Neuronal stem cell (in vitro differentiated cells): ENCODE data around the gene RAB44.

Experiments used
- DNase-seq: peaks from one replicate; pipeline ENCODE4 v3.0.0-alpha.2; 2013; ENCODE audit warnings: low spot score
- H2AFZ ChIP-seq: one replicate; pipeline ENCODE4 v1.6.1; 2013; ENCODE audit warnings: mild to moderate bottlenecking, low read length, inconsistent platforms
- H2AK5ac ChIP-seq: 2 replicates; pipeline ENCODE4 v1.6.1; 2013; ENCODE audit warnings: low read depth, mild to moderate bottlenecking, inconsistent platforms, low read length, moderate library complexity, mixed read lengths
- H2BK120ac ChIP-seq: 2 replicates; pipeline ENCODE4 v1.6.1; 2013; ENCODE audit warnings: low read depth, mild to moderate bottlenecking, inconsistent platforms, low read length, moderate library complexity, mixed read lengths
- H2BK12ac ChIP-seq: one replicate; pipeline ENCODE4 v1.6.1; 2013; ENCODE audit warnings: low read length, inconsistent platforms
- H2BK15ac ChIP-seq: 2 replicates; pipeline ENCODE4 v1.6.1; 2013; ENCODE audit warnings: mild to moderate bottlenecking, low read length, inconsistent platforms, mixed read lengths
- H2BK5ac ChIP-seq: one replicate; pipeline ENCODE4 v1.6.1; 2013; ENCODE audit warnings: inconsistent platforms, mild to moderate bottlenecking, low read length, moderate library complexity
- H3K14ac ChIP-seq: one replicate; pipeline ENCODE4 v1.6.1; 2013; ENCODE audit warnings: low read length, inconsistent platforms
- H3K18ac ChIP-seq: 2 replicates; pipeline ENCODE4 v1.6.1; 2013; ENCODE audit warnings: low read length, inconsistent platforms
- H3K23ac ChIP-seq: 2 replicates; pipeline ENCODE4 v1.6.1; 2013; ENCODE audit warnings: low read depth, mild to moderate bottlenecking, mixed read lengths, low read length, inconsistent platforms; ENCODE audit not compliant: poor library complexity
- H3K27ac ChIP-seq: replicated peaks from 3 replicates; pipeline ENCODE4 v1.5.1; 2013; ENCODE audit warnings: low read length, inconsistent platforms
- H3K27me3 ChIP-seq, 3 experiments: 2 replicates each; pipeline ENCODE4 v1.6.1; 2013; ENCODE audit warnings: low read length in 3 of 3, mild to moderate bottlenecking in 2 of 3, inconsistent platforms in 1 of 3, low read depth in 1 of 3, mixed read lengths in 1 of 3, moderate library complexity in 1 of 3; ENCODE audit not compliant: control insufficient read depth in 3 of 3, insufficient read depth in 3 of 3
- H3K36me3 ChIP-seq, 2 donors: replicated peaks in 1 of 2; 2 replicates each; pipeline ENCODE4 v1.6.1; 2013; ENCODE audit warnings: low read length in 2 of 2; ENCODE audit not compliant: control insufficient read depth in 2 of 2, insufficient read depth in 2 of 2
- H3K4ac ChIP-seq: 2 replicates; pipeline ENCODE4 v1.6.1; 2013; ENCODE audit warnings: inconsistent platforms, mild to moderate bottlenecking, low read length, moderate library complexity
- H3K4me1 ChIP-seq, 2 donors: 1 replicate in 1 of 2; 2 replicates in 1 of 2; pipeline ENCODE4 v1.6.1; 2013; ENCODE audit warnings: low read length in 2 of 2, low read depth in 1 of 2; ENCODE audit not compliant: control insufficient read depth in 2 of 2, insufficient read depth in 1 of 2
- H3K4me2 ChIP-seq: one replicate; pipeline ENCODE4 v1.6.1; 2013; ENCODE audit warnings: mild to moderate bottlenecking, low read length, inconsistent platforms; ENCODE audit not compliant: insufficient read depth, poor library complexity, severe bottlenecking
- H3K4me3 ChIP-seq, 2 donors: 2 replicates each; pipeline ENCODE4 v1.5.1; 2013; ENCODE audit warnings: low read length in 2 of 2, mild to moderate bottlenecking in 2 of 2, inconsistent platforms in 1 of 2, moderate library complexity in 1 of 2
- H3K79me1 ChIP-seq: one replicate; pipeline ENCODE4 v1.6.1; 2013; ENCODE audit warnings: low read depth, mild to moderate bottlenecking, inconsistent platforms, low read length, moderate library complexity
- H3K9ac ChIP-seq: one replicate; pipeline ENCODE4 v1.6.1; 2013; ENCODE audit warnings: mild to moderate bottlenecking, low read depth, low read length, inconsistent platforms; ENCODE audit not compliant: poor library complexity
- H3K9me3 ChIP-seq, 2 donors: replicated peaks in 1 of 2; 2 replicates each; pipeline versions ENCODE3 to v1.6.1; 2013; ENCODE audit warnings: low read length in 2 of 2, mild to moderate bottlenecking in 2 of 2, inconsistent platforms in 1 of 2, low read depth in 1 of 2, mixed read lengths in 1 of 2, moderate library complexity in 1 of 2; ENCODE audit not compliant: control insufficient read depth in 2 of 2, insufficient read depth in 1 of 2
- H4K8ac ChIP-seq: one replicate; pipeline ENCODE4 v1.6.1; 2013; ENCODE audit warnings: low read depth, mild to moderate bottlenecking, inconsistent platforms, low read length, moderate library complexity
- H4K91ac ChIP-seq: one replicate; pipeline ENCODE4 v1.6.1; 2013; ENCODE audit warnings: low read length, low read depth, mild to moderate bottlenecking, inconsistent platforms; ENCODE audit not compliant: poor library complexity
- WGBS, 2 donors: extraction: QIAGEN DNeasy Blood & Tissue Kit; methylation state at CpG; one replicate each; pipeline ENCODE4 v1.1.7; 2013; ENCODE audit warnings: missing lambda C conversion rate in 2 of 2, mixed read lengths in 1 of 2; ENCODE audit not compliant: insufficient read length in 2 of 2, insufficient replicate concordance in 1 of 2; ENCODE audit errors: extremely low coverage in 2 of 2; 5-methylcytosine and 5-hydroxymethylcytosine counted together

The RAB44 gene

DNA sequence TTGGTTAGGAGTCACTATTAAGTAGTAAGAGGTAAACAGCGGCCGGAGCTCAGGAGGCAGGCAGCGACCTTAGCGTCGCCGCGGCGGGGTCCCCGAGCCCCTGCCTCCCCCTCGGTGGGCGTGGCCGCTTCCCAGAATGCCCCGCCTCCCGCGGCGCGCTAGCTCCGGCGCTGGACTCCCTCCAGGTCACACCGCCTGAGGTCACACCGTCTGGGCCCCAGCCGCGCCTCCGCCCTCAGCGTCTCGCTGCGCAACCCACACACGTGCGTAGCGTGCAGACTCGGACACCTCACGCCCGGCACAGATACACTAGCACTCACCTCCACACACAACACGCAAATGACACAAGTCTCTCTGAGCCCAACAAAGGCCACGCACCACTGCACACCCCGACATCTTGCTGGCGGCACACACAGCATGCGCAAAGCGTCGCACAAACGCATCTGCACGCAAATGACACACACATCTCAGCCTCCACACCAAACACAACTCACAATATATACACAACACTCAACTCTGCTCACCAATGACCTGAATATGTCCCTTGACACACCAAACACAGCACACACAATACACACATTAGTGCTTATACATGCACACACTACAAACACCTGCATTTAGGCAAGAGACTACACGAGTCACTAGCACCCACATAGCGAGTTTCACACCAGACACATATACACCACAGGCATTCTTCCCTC lies 36.7 kb upstream of the RAB44 start:
- no peaks in the 10 kb centered on the region for H3K9me3 ChIP-seq
- H3K4me3 ChIP-seq: peak overlapping the region in 1 of 2 donors; percentile 48

DNA sequence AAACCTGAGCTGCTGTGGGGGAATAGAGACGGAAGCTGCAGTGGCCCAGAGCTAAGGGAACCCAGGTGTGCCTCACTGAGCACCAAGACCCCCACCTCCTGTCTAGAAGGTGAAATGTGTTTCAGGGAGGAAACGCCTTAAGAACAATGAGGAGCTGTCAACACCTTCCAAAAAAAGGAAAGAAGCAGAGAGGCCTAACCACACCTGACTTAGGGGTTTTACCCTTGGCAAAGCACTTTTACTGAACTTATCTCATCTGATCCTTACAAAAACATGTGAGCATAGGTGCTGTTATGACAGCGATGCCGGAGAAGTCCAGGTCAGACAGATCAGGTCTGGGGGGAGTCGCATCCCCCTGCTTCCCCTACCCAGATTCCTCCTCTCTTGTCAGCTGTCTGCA lies 35.2 kb upstream of the RAB44 start:
- H3K4ac ChIP-seq: no peak overlapping the region
- H3K27ac ChIP-seq: no peak overlapping the region
- DNase-seq: no peak
- H3K23ac ChIP-seq: no peak overlapping the region
- H3K9me3 ChIP-seq: no peaks in the 10 kb centered on the region
- H3K36me3 ChIP-seq: no peaks in the 10 kb centered on the region
- H3K79me1 ChIP-seq: no peaks in the 10 kb centered on the region
- peaks cover 0 to 2% (median 0%) of the 10 kb centered on the region in 3 experiments for H3K27me3 ChIP-seq
- no peak overlapping the region for H3K4me3 ChIP-seq
- H3K14ac ChIP-seq: no peak overlapping the region
- H2AFZ ChIP-seq: peak overlapping the region; percentile 27
- no peak overlapping the region for H2BK12ac ChIP-seq
- H4K91ac ChIP-seq: no peak overlapping the region
- no peak overlapping the region for H3K4me2 ChIP-seq
- no peak overlapping the region for H3K9ac ChIP-seq
- no peak overlapping the region for H3K18ac ChIP-seq
- H3K4me1 ChIP-seq: peaks cover 18 to 19% of the 10 kb centered on the region in 2 donors
- no peak overlapping the region for H4K8ac ChIP-seq
- no peak overlapping the region for H2BK15ac ChIP-seq
- no peak overlapping the region for H2AK5ac ChIP-seq
- no peak overlapping the region for H2BK5ac ChIP-seq
- no CpG with 5 or more reads among the region's 5 CpGs for WGBS, 2 donors
- H2BK120ac ChIP-seq: no peak overlapping the region

More for the DNA sequence above, 36.7 kb upstream of the RAB44 start:
- H3K36me3 ChIP-seq: no peaks in the 10 kb centered on the region
- no peak overlapping the region for H3K4ac ChIP-seq
- no peak overlapping the region for H4K91ac ChIP-seq
- peak overlapping the region; percentile 53 for H3K18ac ChIP-seq
- H4K8ac ChIP-seq: no peak overlapping the region
- no peak overlapping the region for H3K27ac ChIP-seq
- H3K23ac ChIP-seq: no peak overlapping the region
- peaks cover 5 to 9% of the 10 kb centered on the region in 2 donors for H3K4me1 ChIP-seq
- DNase-seq: peak; percentile 57
- H3K9ac ChIP-seq: peak overlapping the region; percentile 10
- H2BK12ac ChIP-seq: no peak overlapping the region
- peaks cover 0 to 2% (median 0%) of the 10 kb centered on the region in 3 experiments for H3K27me3 ChIP-seq
- H3K14ac ChIP-seq: peak overlapping the region; percentile 87
- no CpG with 5 or more reads among the region's 44 CpGs for WGBS, 2 donors
- no peak overlapping the region for H2AK5ac ChIP-seq
- H2BK15ac ChIP-seq: no peak overlapping the region
- no peak overlapping the region for H2BK120ac ChIP-seq
- no peaks in the 10 kb centered on the region for H3K79me1 ChIP-seq
- H2AFZ ChIP-seq: no peak overlapping the region
- H2BK5ac ChIP-seq: no peak overlapping the region
- peak overlapping the region; percentile 29 for H3K4me2 ChIP-seq

DNA sequence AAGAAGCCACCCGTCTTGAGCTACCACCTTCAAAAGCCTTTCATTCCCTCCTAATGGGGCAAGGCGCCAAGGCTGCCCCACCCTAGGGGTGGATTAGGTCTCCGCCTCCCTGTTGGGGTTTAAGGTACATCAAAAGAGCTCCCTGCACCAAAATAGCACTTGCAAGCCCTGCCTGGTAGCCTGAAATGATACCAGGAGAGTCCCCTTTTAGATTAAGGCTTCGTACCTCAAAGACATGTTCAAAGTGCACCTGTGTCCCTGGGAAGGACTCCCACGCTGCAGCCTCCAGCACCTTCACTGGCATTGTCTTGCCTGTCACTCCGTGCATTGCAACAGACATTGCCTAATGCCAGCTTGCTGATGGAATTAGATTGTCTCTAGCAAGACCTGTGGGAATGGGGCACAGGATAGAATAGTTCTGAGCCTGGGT lies 34.8 kb upstream of the RAB44 start:
- Histone ChIP-seq H3K23ac (no peak overlapping the region), H3K79me1 (no peaks in the 10 kb centered on the region), H3K4me1 (peaks cover 21 to 22% of the 10 kb centered on the region in 2 donors), H2BK120ac (no peak overlapping the region), H4K91ac (no peak overlapping the region), H3K14ac (no peak overlapping the region), H3K4ac (no peak overlapping the region), H2BK5ac (no peak overlapping the region), H2AFZ (peak overlapping the region; percentile 27), H3K18ac (no peak overlapping the region), H3K36me3 (no peaks in the 10 kb centered on the region), H2BK15ac (no peak overlapping the region), H2BK12ac (no peak overlapping the region), H4K8ac (no peak overlapping the region), H3K9me3 (no peaks in the 10 kb centered on the region), H3K9ac (no peak overlapping the region), H3K4me2 (no peak overlapping the region), H3K4me3 (no peak overlapping the region), H3K27ac (no peak overlapping the region), H3K27me3 (peaks cover 0 to 2% (median 0%) of the 10 kb centered on the region in 3 experiments), H2AK5ac (no peak overlapping the region)
- no peak for DNase-seq
- no CpG with 5 or more reads among the region's 6 CpGs for WGBS, 2 donors

DNA sequence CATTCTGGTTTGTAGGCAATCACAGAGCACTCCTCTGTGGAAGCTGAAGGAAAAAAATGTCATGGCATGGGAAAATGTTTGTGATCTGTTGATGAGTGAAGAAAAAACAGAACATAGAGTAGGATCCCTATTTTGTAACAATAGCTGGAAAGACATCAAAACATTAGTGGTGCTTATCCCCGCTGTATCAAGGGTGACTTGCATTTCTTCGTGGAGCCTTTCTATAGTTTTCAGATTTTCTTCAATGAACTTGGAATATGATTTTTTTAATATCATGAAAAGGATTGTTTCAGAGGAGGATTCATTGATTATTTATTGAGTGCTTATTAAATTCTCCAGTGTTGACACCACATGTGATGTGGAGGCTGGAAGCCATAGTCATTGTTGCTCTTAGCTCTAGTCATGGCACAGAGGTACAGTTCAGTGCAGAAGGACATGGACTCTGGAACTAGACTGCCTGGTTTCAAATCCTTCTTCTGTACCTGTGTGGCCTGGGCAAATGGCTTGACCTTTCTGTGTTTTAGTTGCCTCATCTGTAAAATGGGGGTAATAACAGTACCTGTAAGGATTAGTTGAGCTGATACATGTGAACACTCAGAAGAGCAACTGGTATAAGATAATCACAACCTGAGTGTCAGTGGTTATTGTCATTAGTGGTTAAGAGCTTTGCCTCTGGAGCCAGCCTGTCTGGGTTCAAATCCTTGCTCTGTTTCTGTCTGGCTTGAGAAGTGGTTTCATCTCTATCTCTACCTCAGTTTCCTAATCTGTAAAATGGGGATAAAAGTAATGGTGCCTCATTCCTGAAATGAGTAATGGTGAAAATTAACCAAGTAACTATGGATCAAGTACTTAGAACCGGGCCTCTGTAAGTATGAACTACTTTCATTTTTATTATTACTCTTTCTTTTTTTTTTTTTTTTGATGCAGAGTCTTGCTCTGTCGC lies 33.9 kb upstream of the RAB44 start:
- Histone ChIP-seq H2BK15ac (no peak overlapping the region), H2BK12ac (no peak overlapping the region), H4K8ac (no peak overlapping the region), H2AK5ac (no peak overlapping the region), H3K23ac (no peak overlapping the region), H3K79me1 (no peaks in the 10 kb centered on the region), H3K4me2 (no peak overlapping the region), H3K18ac (no peak overlapping the region), H3K9ac (no peak overlapping the region), H3K4me1 (peaks cover 25 to 30% of the 10 kb centered on the region in 2 donors), H3K4ac (no peak overlapping the region), H4K91ac (no peak overlapping the region), H3K27me3 (peaks cover 0 to 2% (median 0%) of the 10 kb centered on the region in 3 experiments), H2AFZ (no peak overlapping the region), H3K9me3 (no peaks in the 10 kb centered on the region), H3K4me3 (no peak overlapping the region), H2BK120ac (no peak overlapping the region), H3K14ac (no peak overlapping the region), H2BK5ac (no peak overlapping the region), H3K27ac (no peak overlapping the region), H3K36me3 (no peaks in the 10 kb centered on the region)
- no CpG with 5 or more reads among the region's 4 CpGs for WGBS, 2 donors
- DNase-seq: no peak
